Mammary epithelial cell (primary cell): ENCODE data around the gene TALDO1.

Experiments used
- EZH2 ChIP-seq: IDR thresholded peaks from 2 replicates; pipeline ENCODE4 v1.6.1; 2012; ENCODE audit warnings: low read length, inconsistent platforms, borderline replicate concordance
- TF ChIP-seq, protein P1 (sequence below), 2 donors: IDR thresholded peaks in 1 of 2; conservative IDR thresholded peaks in 1 of 2; 2 replicates each; pipeline ENCODE4 v1.5.1; 2011 to 2012; ENCODE audit warnings: inconsistent platforms in 2 of 2, low read length in 2 of 2, mild to moderate bottlenecking in 2 of 2, control low read depth in 1 of 2, low read depth in 1 of 2; ENCODE audit not compliant: insufficient read depth in 1 of 2; ENCODE audit errors: extremely low read depth in 1 of 2

- TF ChIP-seq, protein P1, sequence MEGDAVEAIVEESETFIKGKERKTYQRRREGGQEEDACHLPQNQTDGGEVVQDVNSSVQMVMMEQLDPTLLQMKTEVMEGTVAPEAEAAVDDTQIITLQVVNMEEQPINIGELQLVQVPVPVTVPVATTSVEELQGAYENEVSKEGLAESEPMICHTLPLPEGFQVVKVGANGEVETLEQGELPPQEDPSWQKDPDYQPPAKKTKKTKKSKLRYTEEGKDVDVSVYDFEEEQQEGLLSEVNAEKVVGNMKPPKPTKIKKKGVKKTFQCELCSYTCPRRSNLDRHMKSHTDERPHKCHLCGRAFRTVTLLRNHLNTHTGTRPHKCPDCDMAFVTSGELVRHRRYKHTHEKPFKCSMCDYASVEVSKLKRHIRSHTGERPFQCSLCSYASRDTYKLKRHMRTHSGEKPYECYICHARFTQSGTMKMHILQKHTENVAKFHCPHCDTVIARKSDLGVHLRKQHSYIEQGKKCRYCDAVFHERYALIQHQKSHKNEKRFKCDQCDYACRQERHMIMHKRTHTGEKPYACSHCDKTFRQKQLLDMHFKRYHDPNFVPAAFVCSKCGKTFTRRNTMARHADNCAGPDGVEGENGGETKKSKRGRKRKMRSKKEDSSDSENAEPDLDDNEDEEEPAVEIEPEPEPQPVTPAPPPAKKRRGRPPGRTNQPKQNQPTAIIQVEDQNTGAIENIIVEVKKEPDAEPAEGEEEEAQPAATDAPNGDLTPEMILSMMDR (conservative IDR thresholded peaks at IDR 0.05 in 1 of 2, IDR thresholded peaks at IDR 0.05 in 1 of 2; ENCODE audit: extremely low read depth in 1 of 2, insufficient read depth in 1 of 2, low read depth in 1 of 2, low read length in 2 of 2) = no peak
- no peak for TF ChIP-seq EZH2
These were observed 26.5 kb upstream of the TALDO1 start for GRCh38 chr11:720642-721246.
